SH-SY5Y (cell line): ENCODE data around the gene YTHDF2.

Experiments used
- GATA2 ChIP-seq: IDR thresholded peaks from 2 replicates; pipeline ENCODE4 v1.6.1; 2011; ENCODE audit warnings: mild to moderate bottlenecking, low read depth, low read length
- GATA3 ChIP-seq: IDR thresholded peaks from 2 replicates; pipeline ENCODE4 v1.6.1; 2011; ENCODE audit warnings: low read depth, mild to moderate bottlenecking, low read length, moderate library complexity

DNA sequence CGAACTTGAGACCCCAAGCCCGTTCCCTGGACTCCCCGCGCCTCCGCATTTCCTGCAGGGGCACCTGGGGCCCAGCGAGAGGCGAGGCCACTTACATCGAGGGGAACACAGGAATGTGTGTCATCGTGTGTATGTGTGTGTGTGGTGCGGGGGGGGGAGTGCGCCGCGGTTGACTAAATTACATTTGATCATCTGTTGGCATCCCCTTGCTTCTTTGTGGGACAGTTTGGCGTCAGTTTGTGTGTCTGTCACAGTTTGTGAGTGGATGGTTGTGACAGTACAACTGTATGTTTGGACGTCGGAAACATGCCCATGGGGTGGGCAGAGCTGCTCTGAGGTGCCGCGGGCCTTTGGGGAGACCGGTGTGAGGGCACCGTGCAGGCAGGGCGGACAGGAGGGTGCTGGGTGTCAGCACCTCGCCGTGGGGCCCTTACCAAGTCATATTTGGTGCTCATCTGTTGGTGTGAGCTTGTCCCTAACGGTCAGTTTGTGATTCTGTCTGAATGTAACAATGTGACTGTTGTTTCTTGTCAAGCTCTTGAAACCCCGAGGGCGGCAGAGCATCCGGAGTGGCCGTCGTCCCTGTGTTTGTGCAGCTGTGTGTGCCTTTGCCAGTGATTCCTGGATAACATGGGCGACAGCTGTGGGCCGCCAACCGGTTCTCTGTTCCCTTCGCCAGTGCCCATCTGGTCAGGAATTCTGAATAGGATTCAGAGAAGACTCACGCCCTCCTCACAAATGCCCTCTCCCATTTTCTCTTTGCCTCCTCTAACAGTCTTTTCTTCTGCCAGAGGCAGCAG lies 76.1 kb downstream of the YTHDF2 start:
- TF ChIP-seq GATA2 = peak; percentile 79
- TF ChIP-seq GATA3 = no peak
